Stimulated activated CD8-positive, alpha-beta memory T cell treated with anti-CD3 and anti-CD28 coated beads, Interleukin-15, amount 100 ng/mL, for 1 hour (primary cell): Measurements from ENCODE around the gene GLRX.

Source experiments
- DNase-seq: peaks from one replicate; pipeline ENCODE4 v3.0.0-alpha.2; 2020; ENCODE audit warnings: low read depth

GLRX gene

DNA sequence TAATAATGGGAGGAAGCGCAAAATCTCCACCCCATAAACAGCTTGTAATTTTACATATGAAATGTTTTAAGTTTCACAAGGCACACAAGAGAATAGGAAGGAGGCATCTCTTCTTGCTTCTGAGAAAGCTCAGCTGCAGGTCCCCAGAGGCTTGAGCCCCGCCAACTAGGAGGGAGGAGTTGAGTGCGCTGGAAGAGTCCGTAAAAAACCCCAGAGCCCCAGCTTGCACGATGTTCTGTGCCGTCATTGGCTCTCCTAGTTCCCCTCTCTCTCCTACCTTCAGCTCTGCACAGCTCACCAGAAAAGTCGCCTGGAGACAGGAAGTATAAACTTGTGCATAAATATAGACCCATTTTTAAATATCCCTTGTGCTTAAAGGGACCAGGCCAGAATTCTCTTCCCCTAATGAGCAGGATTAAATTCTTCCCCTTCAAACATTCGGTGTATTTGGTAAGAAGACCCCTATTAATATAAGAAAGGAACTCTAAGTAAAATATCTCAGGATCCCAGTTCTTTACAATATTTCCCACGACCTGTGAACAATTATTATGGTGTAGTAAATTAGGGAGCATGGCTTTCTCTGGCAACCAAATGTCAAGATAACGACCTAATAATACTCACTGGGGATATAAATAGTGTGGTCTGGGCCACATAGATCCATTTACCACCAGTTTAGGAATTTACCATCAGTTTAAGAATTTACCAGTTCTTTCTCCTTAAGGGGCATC, 13.7 kb downstream of the GLRX start:
- peak; percentile 51 for DNase-seq

- DNase-seq: no peak
These were observed 14.4 kb downstream of the GLRX start for GRCh38 chr5:95808013-95808685.

DNA sequence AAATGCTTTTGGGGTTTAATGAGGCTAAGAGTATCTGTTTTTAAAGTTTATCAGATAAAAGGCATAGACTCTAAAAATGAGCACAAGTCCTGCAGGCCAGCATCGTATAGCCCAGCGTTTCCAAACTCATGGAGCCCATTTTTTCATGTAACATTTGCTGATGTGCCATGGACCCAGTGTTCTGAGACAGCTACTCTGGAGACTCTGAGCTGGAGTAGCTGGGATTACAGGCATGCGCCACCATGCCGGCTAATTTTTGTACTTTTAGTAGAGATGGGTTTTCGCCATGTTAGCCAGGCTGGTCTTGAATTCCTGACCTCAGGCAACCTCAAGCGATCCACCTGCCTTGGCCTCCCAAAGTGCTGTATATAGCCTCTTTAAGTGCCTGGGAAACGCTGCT, 15.8 kb downstream of the GLRX start:
- DNase-seq: no peak

GRCh38 chr5:95804736-95805539, 17.6 kb downstream of the GLRX start:
- DNase-seq: no peak

GRCh38 chr5:95803271-95804148, 19.0 kb downstream of the GLRX start:
- no peak for DNase-seq

GRCh38 chr5:95801961-95802360, 20.6 kb downstream of the GLRX start:
- DNase-seq: no peak

GRCh38 chr5:95801532-95801931, 21.0 kb downstream of the GLRX start:
- no peak for DNase-seq

- no peak for DNase-seq
These were observed 22.0 kb downstream of the GLRX start for GRCh38 chr5:95800553-95800952.

DNA sequence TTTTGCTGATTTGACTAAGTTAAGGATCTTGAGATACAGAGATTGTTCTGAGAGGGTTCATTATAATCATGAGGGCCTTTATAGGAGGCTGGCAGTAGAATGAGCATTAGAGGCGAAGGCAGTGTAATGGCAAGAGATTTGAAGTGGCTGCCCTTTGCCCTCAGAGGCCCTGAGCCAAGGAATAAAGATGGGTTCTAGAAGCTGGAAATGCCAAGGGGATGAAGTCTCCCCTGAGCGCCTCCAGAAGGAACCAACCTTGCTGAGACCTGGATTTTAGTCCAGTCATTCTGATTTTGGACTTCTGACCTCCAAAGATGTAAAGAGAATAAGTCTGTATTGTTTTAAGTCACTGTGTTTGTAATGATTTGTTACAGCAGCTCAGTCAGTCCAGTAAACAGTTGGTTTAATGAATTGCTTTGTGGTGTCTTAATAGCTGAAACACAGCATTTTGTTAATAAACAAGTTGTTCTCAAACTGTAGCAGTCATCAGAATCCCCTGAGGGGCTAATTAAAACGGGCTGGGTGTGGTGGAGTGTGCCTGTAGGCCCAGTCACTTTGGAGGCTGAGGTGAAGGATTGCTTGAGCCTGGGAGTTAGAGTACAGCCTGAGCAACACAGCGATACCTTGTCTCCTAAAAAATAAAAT, 23.2 kb downstream of the GLRX start:
- DNase-seq: no peak

GRCh38 chr5:95798545-95798944, 24.0 kb downstream of the GLRX start:
- DNase-seq: no peak

GRCh38 chr5:95798048-95798447, 24.5 kb downstream of the GLRX start:
- no peak for DNase-seq

DNA sequence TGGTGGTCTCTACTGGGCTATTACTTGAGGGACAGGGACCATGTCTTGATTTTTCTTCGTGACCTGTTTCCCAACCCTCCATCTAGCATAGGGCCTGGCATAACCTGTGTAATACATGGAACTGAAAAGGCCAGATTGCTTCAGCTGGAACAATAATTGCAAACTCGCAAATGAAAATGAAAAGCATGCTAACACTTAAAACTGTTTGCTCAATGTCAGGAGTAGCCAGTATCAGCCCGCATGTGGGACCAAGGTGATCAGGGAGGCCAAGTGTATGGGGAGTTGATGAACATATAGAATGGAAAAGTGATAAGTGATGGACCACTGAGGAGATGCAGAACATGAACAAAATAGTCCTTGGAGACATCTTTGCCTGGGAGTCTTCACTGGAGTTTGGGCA, 25.2 kb downstream of the GLRX start:
- no peak for DNase-seq

DNA sequence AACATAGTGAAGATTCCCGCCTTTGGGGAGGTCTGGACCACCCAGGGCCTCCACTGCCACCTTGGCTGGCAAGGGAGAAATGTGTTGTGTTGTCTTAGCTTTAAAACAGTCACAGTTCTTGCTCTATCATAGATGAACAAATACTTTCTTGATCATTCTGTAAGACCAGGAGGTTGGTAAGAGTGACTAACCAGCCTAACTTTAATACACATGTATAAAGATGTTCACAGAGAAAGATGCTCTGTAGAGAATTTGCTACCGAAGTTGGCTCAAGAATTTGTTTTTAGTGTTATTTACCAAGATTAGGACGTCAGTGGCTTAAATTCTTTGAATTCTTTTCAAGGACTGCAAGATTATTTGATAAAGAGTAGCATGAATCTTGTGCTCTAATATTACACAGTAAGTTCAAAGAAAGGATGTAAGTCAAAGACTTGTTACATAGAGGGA, 28.4 kb downstream of the GLRX start:
- no peak for DNase-seq

- DNase-seq: no peak
These were observed 30.8 kb downstream of the GLRX start for GRCh38 chr5:95791751-95792150.

DNA sequence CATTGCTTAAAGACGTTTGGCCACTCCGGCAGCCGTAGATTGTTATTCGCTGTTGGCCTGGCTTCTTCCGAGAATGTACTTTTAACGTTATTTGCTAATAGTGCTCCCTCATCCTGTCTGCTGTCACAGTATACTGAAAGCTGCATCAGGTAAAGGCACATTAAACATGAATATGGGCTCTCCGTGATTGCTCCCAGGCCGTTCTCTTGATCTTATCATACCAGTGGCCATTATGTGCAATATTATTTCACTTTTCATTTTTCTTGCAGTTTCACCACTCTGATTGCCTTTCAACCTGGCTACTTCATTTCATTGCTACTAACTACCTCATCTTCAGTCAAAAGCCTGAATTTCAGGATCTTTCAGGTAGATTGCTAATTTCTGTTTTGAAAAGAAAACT, 34.0 kb downstream of the GLRX start:
- DNase-seq: no peak

DNA sequence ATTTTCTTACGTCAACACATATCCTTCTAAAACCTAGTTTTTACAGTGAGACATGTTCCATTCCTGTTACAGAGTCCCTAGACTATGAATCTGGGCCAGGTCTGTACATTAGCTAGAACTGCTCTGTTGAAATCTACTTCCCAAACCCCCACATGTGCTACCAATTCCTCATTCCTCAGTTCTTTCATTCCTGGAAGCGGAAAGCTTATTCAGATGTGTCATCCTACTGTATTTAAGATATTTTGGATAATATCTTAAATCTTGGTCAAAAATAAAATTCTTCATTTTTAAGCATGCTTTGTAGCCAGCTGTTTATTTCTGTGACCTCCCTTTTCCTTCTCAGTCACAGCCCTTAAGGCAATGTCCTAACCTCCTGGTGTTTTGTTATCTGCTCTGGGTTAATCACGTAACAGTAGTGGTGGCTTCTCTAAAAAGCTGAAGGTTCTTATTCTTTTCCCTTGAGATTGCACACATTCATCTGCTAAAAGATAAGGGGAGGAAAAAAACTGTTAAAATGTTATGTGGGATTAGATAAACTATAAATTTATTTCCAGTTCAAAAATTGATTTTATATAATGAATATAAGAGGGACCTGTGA, 35.6 kb downstream of the GLRX start:
- no peak for DNase-seq

GRCh38 chr5:95784514-95785302, 37.8 kb downstream of the GLRX start:
- no peak for DNase-seq

- no peak for DNase-seq
These were observed 38.9 kb downstream of the GLRX start for GRCh38 chr5:95783661-95784060.

GRCh38 chr5:95782181-95782580, 40.3 kb downstream of the GLRX start:
- no peak for DNase-seq

- DNase-seq: peak; percentile 52
These were observed 41.4 kb downstream of the GLRX start for GRCh38 chr5:95781101-95781583.
